Keratinocyte (primary cell): Measurements from ENCODE around the gene CENPF.

Experiments used
- EZH2 ChIP-seq: IDR thresholded peaks from one replicate; pipeline ENCODE4 v1.6.1; 2012; ENCODE audit warnings: inconsistent platforms, mild to moderate bottlenecking, low read length, moderate library complexity
- TF ChIP-seq, protein P1 (sequence below), 3 experiments: IDR thresholded peaks in 1 of 3; conservative IDR thresholded peaks in 1 of 3; optimal IDR thresholded peaks in 1 of 3; 2 replicates in 2 of 3; 3 replicates in 1 of 3; pipeline versions ENCODE3 to v1.5.1; 2011; ENCODE audit warnings: low read length in 3 of 3, mild to moderate bottlenecking in 3 of 3, moderate library complexity in 2 of 3, control low read depth in 1 of 3, inconsistent platforms in 1 of 3; ENCODE audit not compliant: insufficient read depth in 2 of 3; ENCODE audit errors: extremely low read depth in 1 of 3

DNA sequence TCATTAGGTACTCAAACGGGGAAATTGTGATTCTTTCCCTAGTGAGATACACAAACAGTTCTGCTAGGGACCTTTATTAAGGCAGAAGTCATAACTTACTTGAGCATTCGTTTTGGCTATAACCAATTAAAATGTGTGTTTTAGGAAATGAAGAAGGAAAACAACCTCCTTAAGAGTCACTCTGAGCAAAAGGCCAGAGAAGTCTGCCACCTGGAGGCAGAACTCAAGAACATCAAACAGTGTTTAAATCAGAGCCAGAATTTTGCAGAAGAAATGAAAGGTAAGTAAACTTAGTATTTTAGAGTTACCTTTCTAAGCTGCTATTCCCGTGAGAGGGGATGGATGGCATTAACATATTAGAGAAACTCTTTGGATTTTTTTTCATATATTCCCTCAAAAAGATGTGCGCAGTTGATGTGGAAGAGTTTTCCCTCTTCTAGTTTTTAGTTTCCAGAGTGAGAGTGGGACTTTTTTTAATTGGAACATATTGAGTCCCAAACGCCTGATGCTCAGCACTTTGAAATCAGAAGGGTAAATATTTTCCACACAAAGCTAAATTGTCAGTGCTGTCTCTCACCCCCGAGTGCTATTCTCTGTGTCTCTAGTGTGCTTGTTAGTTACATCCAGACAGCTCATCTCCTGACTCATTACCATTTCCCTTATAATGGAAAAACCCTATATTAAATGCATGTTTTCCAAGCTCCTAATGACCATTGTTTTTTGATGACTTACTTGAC is 34.9 kb downstream of the CENPF start:
- no peak for TF ChIP-seq EZH2
- TF ChIP-seq, protein P1, sequence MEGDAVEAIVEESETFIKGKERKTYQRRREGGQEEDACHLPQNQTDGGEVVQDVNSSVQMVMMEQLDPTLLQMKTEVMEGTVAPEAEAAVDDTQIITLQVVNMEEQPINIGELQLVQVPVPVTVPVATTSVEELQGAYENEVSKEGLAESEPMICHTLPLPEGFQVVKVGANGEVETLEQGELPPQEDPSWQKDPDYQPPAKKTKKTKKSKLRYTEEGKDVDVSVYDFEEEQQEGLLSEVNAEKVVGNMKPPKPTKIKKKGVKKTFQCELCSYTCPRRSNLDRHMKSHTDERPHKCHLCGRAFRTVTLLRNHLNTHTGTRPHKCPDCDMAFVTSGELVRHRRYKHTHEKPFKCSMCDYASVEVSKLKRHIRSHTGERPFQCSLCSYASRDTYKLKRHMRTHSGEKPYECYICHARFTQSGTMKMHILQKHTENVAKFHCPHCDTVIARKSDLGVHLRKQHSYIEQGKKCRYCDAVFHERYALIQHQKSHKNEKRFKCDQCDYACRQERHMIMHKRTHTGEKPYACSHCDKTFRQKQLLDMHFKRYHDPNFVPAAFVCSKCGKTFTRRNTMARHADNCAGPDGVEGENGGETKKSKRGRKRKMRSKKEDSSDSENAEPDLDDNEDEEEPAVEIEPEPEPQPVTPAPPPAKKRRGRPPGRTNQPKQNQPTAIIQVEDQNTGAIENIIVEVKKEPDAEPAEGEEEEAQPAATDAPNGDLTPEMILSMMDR (optimal IDR thresholded peaks at IDR 0.05 in 1 of 3, IDR thresholded peaks at IDR 0.05 in 1 of 3, conservative IDR thresholded peaks at IDR 0.05 in 1 of 3; ENCODE audit: extremely low read depth in 1 of 3, insufficient read depth in 2 of 3, low read length in 3 of 3) = peak; percentile 38 to 72 (median 56)
